ENCODE data around the gene CDT1. TPM values are rescaled to one million over a fixed set of nuclear protein-coding genes. Genes with fewer than 3 reads are reported as not detected.

CDT1 gene
- total RNA-seq, result 10 to 100 TPM in 2 of 4 donors, 1 to 10 TPM in 2; 2.9 to 14.7 (median 7.9) TPM

DNA sequence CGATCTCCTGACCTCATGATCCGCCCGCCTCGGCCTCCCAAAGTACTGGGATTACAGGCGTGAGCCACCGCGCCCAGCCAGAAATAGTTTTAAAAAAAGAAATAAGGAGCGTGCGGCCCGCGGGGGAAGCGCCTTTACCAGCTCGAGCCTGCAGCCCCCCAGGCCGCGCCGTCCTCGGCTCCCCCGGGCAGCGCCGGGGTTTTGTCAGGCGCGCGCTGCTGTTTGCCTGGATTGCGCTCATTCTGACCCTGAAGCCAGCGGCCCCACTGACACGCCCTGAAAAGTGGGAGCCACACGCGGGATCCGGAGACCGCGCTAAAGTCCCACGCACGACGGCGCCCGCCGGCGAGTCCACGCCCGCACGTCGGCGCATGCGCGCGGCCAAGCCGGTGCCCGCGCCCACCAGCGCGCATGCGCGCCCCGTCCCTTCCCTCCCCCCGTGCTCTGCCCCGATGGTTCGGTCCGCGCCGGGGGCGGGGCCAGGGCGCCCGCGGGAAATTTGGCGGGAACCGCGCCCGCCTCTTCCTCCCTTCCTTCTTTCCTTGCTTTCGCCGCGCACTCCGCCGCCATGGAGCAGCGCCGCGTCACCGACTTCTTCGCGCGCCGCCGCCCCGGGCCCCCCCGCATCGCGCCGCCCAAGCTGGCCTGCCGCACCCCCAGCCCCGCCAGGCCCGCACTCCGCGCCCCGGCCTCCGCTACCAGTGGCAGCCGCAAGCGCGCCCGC is at the start of gene CDT1:
CDT1 (plus strand) TSS at position 526 of the 724 bp plus-strand sequence; CDS start at position 569, 43 bp downstream.
- H3K4me3 ChIP-seq (ENCODE audit: low read depth, poor library complexity, severe bottlenecking), result peak within 1 kb of the TSS; percentile 54
- peak; percentile 70 to 96 for DNase-seq (ENCODE audit: low spot score in 2 of 2)
- TF ChIP-seq POLR2A (IDR thresholded peaks at IDR 0.05), result no peak
- TF ChIP-seq, protein P1, sequence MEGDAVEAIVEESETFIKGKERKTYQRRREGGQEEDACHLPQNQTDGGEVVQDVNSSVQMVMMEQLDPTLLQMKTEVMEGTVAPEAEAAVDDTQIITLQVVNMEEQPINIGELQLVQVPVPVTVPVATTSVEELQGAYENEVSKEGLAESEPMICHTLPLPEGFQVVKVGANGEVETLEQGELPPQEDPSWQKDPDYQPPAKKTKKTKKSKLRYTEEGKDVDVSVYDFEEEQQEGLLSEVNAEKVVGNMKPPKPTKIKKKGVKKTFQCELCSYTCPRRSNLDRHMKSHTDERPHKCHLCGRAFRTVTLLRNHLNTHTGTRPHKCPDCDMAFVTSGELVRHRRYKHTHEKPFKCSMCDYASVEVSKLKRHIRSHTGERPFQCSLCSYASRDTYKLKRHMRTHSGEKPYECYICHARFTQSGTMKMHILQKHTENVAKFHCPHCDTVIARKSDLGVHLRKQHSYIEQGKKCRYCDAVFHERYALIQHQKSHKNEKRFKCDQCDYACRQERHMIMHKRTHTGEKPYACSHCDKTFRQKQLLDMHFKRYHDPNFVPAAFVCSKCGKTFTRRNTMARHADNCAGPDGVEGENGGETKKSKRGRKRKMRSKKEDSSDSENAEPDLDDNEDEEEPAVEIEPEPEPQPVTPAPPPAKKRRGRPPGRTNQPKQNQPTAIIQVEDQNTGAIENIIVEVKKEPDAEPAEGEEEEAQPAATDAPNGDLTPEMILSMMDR (IDR thresholded peaks at IDR 0.05), result no peak
- intact Hi-C loops (cut with DNase I; ENCODE audit: low total_unique reads), result no loop called here
- 0% methylated on average over 34 to 79 of the region's 98 CpGs for WGBS, 2 donors

DNA sequence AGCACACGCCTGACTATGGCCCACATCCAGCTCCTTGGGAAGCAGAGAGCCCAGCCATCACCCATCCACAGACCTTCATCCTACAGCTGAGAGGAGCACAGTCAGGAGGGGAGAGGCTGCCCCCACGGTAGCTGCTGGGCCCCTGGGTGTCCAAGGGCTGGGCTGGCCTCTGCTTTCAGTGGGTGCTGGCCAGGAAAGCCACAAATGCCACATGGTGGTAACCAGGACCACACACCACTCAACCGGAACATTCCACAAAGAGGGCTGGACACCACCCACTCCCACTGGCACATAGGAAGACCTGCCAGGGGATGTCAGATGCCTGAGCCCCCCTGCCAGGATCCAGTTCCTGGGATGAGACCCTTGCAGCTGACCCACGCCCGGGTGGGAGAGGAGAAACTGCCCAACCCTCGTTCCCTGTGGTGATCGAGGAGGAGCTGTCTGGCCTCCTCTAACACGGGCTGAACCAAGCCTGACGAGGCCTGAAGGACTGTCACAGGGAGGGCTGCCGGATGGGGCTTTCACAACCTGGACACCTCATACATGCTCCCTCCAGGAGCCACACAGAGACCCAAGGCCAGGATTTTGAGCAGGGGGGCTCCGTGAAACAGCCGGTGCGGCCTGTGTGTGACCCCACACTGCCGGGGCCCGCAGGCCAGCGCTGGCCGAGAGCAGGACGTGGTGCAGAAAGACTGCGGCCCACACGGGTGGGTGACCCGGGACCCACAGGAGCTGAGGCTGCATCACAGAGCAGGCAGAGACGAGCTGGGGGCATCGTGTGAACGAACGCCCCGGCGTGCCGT is 49.3 kb upstream of the CDT1 start:
- intact Hi-C loops (cut with DNase I; ENCODE audit: low total_unique reads), result no loop called here
- H3K4me3 ChIP-seq (ENCODE audit: low read depth, poor library complexity, severe bottlenecking), result no peak overlapping the region
- 87 to 91% methylated on average over 25 to 27 of the region's 28 CpGs for WGBS, 2 donors
- DNase-seq (ENCODE audit: low spot score in 2 of 2), result no peak
- TF ChIP-seq, protein P1 (IDR thresholded peaks at IDR 0.05), result no peak
- TF ChIP-seq POLR2A (IDR thresholded peaks at IDR 0.05), result no peak

DNA sequence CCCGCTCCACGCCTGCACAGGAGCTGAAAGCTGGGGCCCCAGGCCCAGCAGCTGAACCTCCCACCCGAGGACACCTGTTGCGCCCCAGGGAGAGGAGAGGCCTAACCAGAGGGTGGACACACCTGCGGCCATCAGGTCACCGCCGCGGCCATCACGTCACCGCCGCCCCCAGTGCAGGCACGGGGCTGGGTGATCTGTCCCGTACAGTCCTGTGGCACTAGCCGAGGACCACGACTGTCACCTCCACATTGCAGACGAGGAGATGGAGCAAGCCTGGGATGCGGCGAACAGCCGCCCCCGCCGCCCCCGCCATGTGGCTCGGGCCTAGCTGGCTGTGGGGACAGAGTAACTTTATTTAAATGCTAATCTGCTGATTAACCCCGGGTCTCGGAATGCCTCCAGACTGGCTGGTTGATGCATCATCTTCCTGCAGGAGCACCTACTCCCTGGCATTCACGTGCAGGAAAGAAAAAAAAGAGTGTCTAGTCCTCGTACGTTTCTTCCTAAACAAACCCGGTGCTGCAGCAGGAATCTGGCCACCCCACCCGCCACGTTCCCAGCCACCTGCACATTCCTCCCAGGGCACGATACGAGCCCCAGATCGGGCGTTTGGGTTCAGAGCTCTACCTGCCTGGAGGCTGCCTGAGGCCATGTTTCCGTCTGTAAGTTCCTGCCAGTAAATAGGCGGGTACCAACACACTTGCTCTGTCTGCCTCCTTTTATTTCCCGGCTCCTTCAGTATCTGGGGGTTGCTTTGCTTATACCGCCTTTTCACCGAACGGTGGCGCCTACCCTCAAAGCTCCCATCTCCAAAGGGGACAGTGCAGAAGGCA is 48.5 kb upstream of the CDT1 start:
- intact Hi-C loops (cut with DNase I; ENCODE audit: low total_unique reads), result no loop called here
- 53 to 65% methylated on average over 21 to 42 of the region's 42 CpGs for WGBS, 2 donors
- no peak for DNase-seq (ENCODE audit: low spot score in 2 of 2)
- TF ChIP-seq POLR2A (IDR thresholded peaks at IDR 0.05), result no peak
- TF ChIP-seq, protein P1 (IDR thresholded peaks at IDR 0.05), result no peak
- no peak overlapping the region for H3K4me3 ChIP-seq (ENCODE audit: low read depth, poor library complexity, severe bottlenecking)

DNA sequence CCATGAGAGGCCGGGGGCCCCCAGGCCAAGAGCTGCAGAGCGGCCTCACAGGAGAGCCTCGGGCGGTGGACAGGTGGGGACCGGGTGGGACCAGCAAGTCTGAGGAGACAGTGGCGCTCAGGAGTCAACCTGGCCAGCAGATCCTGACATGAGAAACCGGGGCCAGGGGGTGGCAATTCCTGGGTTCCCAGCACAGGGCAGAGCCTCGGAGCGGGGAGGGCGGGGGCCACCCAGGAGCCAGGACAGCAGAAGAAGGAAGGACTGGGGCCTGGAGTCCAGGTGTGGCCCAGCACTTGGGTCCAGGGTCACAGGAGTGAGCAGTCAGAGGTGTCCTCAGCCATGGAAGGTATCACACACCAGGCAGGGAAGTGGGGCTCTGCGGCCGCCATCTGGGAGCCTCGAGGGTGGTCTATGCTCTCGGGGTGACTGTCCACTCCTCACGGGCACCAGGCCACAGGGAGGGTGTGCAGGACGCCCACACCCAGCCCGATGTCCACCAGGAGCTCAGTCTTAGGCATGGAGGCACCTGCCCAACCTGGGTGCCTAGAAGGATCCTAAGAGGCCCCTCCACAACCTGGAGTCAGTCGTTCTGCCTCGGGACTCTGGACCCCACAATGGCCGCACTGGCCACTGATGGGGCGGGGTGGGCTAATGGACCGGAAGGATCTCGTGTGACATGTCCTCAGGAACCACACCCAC is 47.7 kb upstream of the CDT1 start:
- no peak for DNase-seq (ENCODE audit: low spot score in 2 of 2)
- H3K4me3 ChIP-seq (ENCODE audit: low read depth, poor library complexity, severe bottlenecking), result no peak overlapping the region
- TF ChIP-seq POLR2A (IDR thresholded peaks at IDR 0.05), result no peak
- TF ChIP-seq, protein P1 (IDR thresholded peaks at IDR 0.05), result no peak
- intact Hi-C loops (cut with DNase I; ENCODE audit: low total_unique reads), result no loop called here
- WGBS, 2 donors, result 75 to 76% methylated on average over 12 to 23 of the region's 23 CpGs
